ENCODE measurements around the gene SDC3. TPM values are rescaled to one million over a fixed set of nuclear protein-coding genes. Genes with fewer than 3 reads are reported as not detected.

Gene SDC3
- total RNA-seq, 1 donor from 2014 or later: 3.3 TPM

GRCh38 chr1:30847358-30847972 lies 61.1 kb downstream of the SDC3 start:
- peak; percentile 61 for ATAC-seq

GRCh38 chr1:30846587-30846986 lies 62.0 kb downstream of the SDC3 start:
- ATAC-seq: no peak

- ATAC-seq: no peak
Measured at GRCh38 chr1:30845904-30846290, 62.7 kb downstream of the SDC3 start.

- ATAC-seq: no peak
Measured at GRCh38 chr1:30845237-30845903, 63.2 kb downstream of the SDC3 start.

GRCh38 chr1:30844631-30845030 lies 63.9 kb downstream of the SDC3 start:
- no peak for ATAC-seq

GRCh38 chr1:30842697-30843354 lies 65.7 kb downstream of the SDC3 start:
- no peak for ATAC-seq

GRCh38 chr1:30840904-30841598 lies 67.5 kb downstream of the SDC3 start:
- ATAC-seq: peak; percentile 19

- ATAC-seq: no peak
Measured at GRCh38 chr1:30839827-30840359, 68.7 kb downstream of the SDC3 start.

GRCh38 chr1:30838996-30839395 lies 69.6 kb downstream of the SDC3 start:
- ATAC-seq: no peak

GRCh38 chr1:30837653-30838052 lies 70.9 kb downstream of the SDC3 start:
- ATAC-seq: no peak

GRCh38 chr1:30834253-30834652 lies 74.3 kb downstream of the SDC3 start:
- ATAC-seq: no peak

GRCh38 chr1:30830537-30830936 lies 78.0 kb downstream of the SDC3 start:
- no peak for ATAC-seq

- ATAC-seq: no peak
Measured at GRCh38 chr1:30829889-30830288, 78.7 kb downstream of the SDC3 start.

GRCh38 chr1:30824736-30825429 lies 83.7 kb downstream of the SDC3 start:
- no peak for ATAC-seq

- peak; percentile 86 for ATAC-seq
Measured at GRCh38 chr1:30823969-30824735, 84.4 kb downstream of the SDC3 start.

- no peak for ATAC-seq
Measured at GRCh38 chr1:30823627-30823968, 85.0 kb downstream of the SDC3 start.

GRCh38 chr1:30822966-30823581 lies 85.5 kb downstream of the SDC3 start:
- peak; percentile 27 for ATAC-seq

GRCh38 chr1:30822006-30822405 lies 86.6 kb downstream of the SDC3 start:
- no peak for ATAC-seq

- ATAC-seq: no peak
Measured at GRCh38 chr1:30820299-30820698, 88.3 kb downstream of the SDC3 start.

Data from esophagus mucosa (tissue), 1 donor.